Panc1 (cell line): ENCODE measurements around the gene LILRA2. TPM values are rescaled to one million over a fixed set of nuclear protein-coding genes. Genes with fewer than 3 reads are reported as not detected.
"Not testable (repeated sequence)": the region's sequence is repeated elsewhere in the genome, so short reads cannot be mapped to it uniquely, and the experiment has no call there.

Experiments
- ATAC-seq: fragments of 200-7000 bp; cut with Tn5 transposase; 2 replicates; pipeline ENCODE4 v1.9.1; 2020; ENCODE audit warnings: mild to moderate bottlenecking, moderate library complexity
- BruUV-seq: library from RNA; stranded (reverse); fragments of 400-500 nt; replicated peaks from 2 replicates; lab custom pipeline; 2021; lab: Mats Ljungman, UMichigan
- CTCF ChIA-PET: fragments of 300-600 bp; sonication (Branson Sonifier 250); formaldehyde crosslinking; loops from one replicate; lab custom pipeline; 2022; ENCODE audit warnings: antibody characterized with exemption; lab: Charles Lee
- POLR2A ChIA-PET: fragments of 300-600 bp; sonication (Branson Sonifier 250); formaldehyde crosslinking; loops from one replicate; lab custom pipeline; 2022; ENCODE audit warnings: antibody characterized with exemption; lab: Charles Lee
- DNase-seq: peaks from one replicate; pipeline ENCODE4 v3.0.0-alpha.2; 2010; ENCODE audit warnings: low read depth, low spot score
- H3K27ac ChIP-seq: 2 replicates; pipeline ENCODE4 v1.5.1; 2011; ENCODE audit warnings: mild to moderate bottlenecking, low read length, inconsistent platforms
- H3K27me3 ChIP-seq: fragments of 200-500 bp; sonication (Bioruptor generic); 2 replicates; pipeline ENCODE4 v1.6.0; 2014; ENCODE audit warnings: low read length, inconsistent platforms; ENCODE audit not compliant: control insufficient read depth, insufficient read depth
- H3K36me3 ChIP-seq: fragments of 200-500 bp; sonication (Bioruptor generic); 2 replicates; pipeline ENCODE4 v1.5.1; 2014; ENCODE audit warnings: inconsistent platforms, mild to moderate bottlenecking, low read length, moderate library complexity; ENCODE audit not compliant: control insufficient read depth, insufficient read depth
- H3K4me1 ChIP-seq: 2 replicates; pipeline ENCODE4 v1.5.1; 2011; ENCODE audit warnings: inconsistent platforms, mild to moderate bottlenecking, low read length, moderate library complexity; ENCODE audit not compliant: control insufficient read depth, insufficient read depth
- H3K4me3 ChIP-seq, 2 experiments: 2 replicates each; pipeline ENCODE4 v1.5.1; 2011 to 2012; ENCODE audit warnings: low read depth in 2 of 2, low read length in 2 of 2, mild to moderate bottlenecking in 2 of 2, inconsistent platforms in 1 of 2, moderate library complexity in 1 of 2
- H3K9me3 ChIP-seq: fragments of 200-500 bp; sonication (Bioruptor generic); 2 replicates; pipeline ENCODE4 v1.5.1; 2014; ENCODE audit warnings: low read depth, mild to moderate bottlenecking, inconsistent platforms, low read length, moderate library complexity; ENCODE audit not compliant: control insufficient read depth, insufficient read depth
- CTCF ChIP-seq: fragments of 450-650 bp; IDR thresholded peaks from 2 replicates; pipeline ENCODE4 v1.5.1; 2017; ENCODE audit warnings: mild to moderate bottlenecking
- POLR2AphosphoS5 ChIP-seq: IDR thresholded peaks from 2 replicates; pipeline ENCODE4 v1.6.1; 2012; ENCODE audit warnings: mild to moderate bottlenecking, low read depth, low read length, moderate library complexity
- SIN3A ChIP-seq: IDR thresholded peaks from 2 replicates; pipeline ENCODE4 v1.6.1; 2012; ENCODE audit warnings: low read depth, mild to moderate bottlenecking, low read length, moderate library complexity, borderline replicate concordance; ENCODE audit not compliant: insufficient read depth
- TCF7L2 ChIP-seq: IDR thresholded peaks from 2 replicates; pipeline ENCODE4 v1.6.1; 2011; ENCODE audit warnings: mild to moderate bottlenecking, low read depth, low read length, inconsistent platforms
- in situ Hi-C: cut with HindIII; loops from 2 replicates; pipeline ENCODE4 v1.10.0; 2016; ENCODE audit warnings: low sequenced_read_pairs, low pct_unique_long_range_greater_than_20kb
- intact Hi-C: fragments of 100-400 bp; cut with micrococcal nuclease; formaldehyde crosslinking; loops from one replicate; pipeline ENCODE4 v1.10.0; 2022; ENCODE audit not compliant: unreplicated experiment
- total RNA-seq: library from RNA; stranded (reverse); gene quantifications from one replicate; pipeline ENCODE4 v1.2.1, GENCODE V29; 2021; ENCODE audit not compliant: unreplicated experiment
- TF ChIP-seq, protein P1 (sequence below), 2 experiments: IDR thresholded peaks; 2 replicates each; pipeline ENCODE4 v1.6.1; 2011 to 2012; ENCODE audit warnings: low read depth in 2 of 2, control low read depth in 1 of 2, low read length in 1 of 2, mild to moderate bottlenecking in 1 of 2, moderate library complexity in 1 of 2; ENCODE audit not compliant: insufficient read depth in 1 of 2

The LILRA2 gene
- total RNA-seq, 1 experiment from 2014 or later, result not detected

- H3K4me3 ChIP-seq, DNase-seq, intact Hi-C loops, BruUV-seq, H3K27ac ChIP-seq, CTCF ChIA-PET, POLR2A ChIA-PET, H3K36me3 ChIP-seq, ATAC-seq, H3K4me1 ChIP-seq, H3K9me3 ChIP-seq: not testable (repeated sequence)
- in situ Hi-C loops, result loop anchor here (10.0 kb wide), 1 partner anchor 103 kb away; no protein-coding TSS in a partner anchor
- H3K27me3 ChIP-seq, result peaks cover 39% of the 10 kb centered on the region
Observed at GRCh38 chr19:54571715-54572615, 1.6 kb upstream of the LILRA2 start.

GRCh38 chr19:54572696-54573311 lies 786 bp upstream of the LILRA2 start:
- TF ChIP-seq POLR2AphosphoS5 (no peak), TCF7L2 (no peak), SIN3A (no peak), CTCF (no peak)
- TF ChIP-seq, protein P1, sequence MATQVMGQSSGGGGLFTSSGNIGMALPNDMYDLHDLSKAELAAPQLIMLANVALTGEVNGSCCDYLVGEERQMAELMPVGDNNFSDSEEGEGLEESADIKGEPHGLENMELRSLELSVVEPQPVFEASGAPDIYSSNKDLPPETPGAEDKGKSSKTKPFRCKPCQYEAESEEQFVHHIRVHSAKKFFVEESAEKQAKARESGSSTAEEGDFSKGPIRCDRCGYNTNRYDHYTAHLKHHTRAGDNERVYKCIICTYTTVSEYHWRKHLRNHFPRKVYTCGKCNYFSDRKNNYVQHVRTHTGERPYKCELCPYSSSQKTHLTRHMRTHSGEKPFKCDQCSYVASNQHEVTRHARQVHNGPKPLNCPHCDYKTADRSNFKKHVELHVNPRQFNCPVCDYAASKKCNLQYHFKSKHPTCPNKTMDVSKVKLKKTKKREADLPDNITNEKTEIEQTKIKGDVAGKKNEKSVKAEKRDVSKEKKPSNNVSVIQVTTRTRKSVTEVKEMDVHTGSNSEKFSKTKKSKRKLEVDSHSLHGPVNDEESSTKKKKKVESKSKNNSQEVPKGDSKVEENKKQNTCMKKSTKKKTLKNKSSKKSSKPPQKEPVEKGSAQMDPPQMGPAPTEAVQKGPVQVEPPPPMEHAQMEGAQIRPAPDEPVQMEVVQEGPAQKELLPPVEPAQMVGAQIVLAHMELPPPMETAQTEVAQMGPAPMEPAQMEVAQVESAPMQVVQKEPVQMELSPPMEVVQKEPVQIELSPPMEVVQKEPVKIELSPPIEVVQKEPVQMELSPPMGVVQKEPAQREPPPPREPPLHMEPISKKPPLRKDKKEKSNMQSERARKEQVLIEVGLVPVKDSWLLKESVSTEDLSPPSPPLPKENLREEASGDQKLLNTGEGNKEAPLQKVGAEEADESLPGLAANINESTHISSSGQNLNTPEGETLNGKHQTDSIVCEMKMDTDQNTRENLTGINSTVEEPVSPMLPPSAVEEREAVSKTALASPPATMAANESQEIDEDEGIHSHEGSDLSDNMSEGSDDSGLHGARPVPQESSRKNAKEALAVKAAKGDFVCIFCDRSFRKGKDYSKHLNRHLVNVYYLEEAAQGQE (IDR thresholded peaks at IDR 0.05; ENCODE audit: insufficient read depth in 1 of 2, low read depth in 2 of 2, low read length in 1 of 2), result no peak
- H3K4me3 ChIP-seq, result no peak overlapping the region
- CTCF ChIA-PET, result no interaction called here
- DNase-seq (no peak), ATAC-seq (no peak)
- peaks cover 33% of the 10 kb centered on the region for H3K27me3 ChIP-seq
- in situ Hi-C loops, result loop anchor here (10.0 kb wide), 1 partner anchor 102 kb away; no protein-coding TSS in a partner anchor
- H3K9me3 ChIP-seq, result no peaks in the 10 kb centered on the region
- intact Hi-C loops, result no loop called here
- H3K27ac ChIP-seq, result no peak overlapping the region
- H3K4me1 ChIP-seq, result no peaks in the 10 kb centered on the region
- no TSS peak for BruUV-seq
- POLR2A ChIA-PET, result no interaction called here
- H3K36me3 ChIP-seq, result no peaks in the 10 kb centered on the region
